Transverse colon (tissue), 4 donors: ENCODE measurements around the gene NEK1.

Source experiments
- EP300 ChIP-seq: sonication (generic); formaldehyde crosslinking; IDR thresholded peaks from one replicate; pipeline ENCODE4 v1.6.1; 2017; ENCODE audit warnings: antibody characterized with exemption, low read depth
- POLR2AphosphoS5 ChIP-seq, 3 donors: sonication (generic); formaldehyde crosslinking; IDR thresholded peaks; one replicate each; pipeline ENCODE4 v1.6.1; 2016; ENCODE audit warnings: antibody characterized with exemption in 3 of 3
- TF ChIP-seq, protein P1 (sequence below), 5 experiments: fragments of 200-600 bp in 3 of 5; fragments of 450-650 bp in 2 of 5; sonication (generic) in 3 of 5; IDR thresholded peaks; 1 replicate in 2 of 5; 2 replicates in 3 of 5; pipeline ENCODE4 v1.5.1; 2016 to 2017; ENCODE audit warnings: antibody characterized with exemption in 5 of 5, inconsistent platforms in 3 of 5, mild to moderate bottlenecking in 2 of 5, moderate library complexity in 1 of 5

- TF ChIP-seq, protein P1, sequence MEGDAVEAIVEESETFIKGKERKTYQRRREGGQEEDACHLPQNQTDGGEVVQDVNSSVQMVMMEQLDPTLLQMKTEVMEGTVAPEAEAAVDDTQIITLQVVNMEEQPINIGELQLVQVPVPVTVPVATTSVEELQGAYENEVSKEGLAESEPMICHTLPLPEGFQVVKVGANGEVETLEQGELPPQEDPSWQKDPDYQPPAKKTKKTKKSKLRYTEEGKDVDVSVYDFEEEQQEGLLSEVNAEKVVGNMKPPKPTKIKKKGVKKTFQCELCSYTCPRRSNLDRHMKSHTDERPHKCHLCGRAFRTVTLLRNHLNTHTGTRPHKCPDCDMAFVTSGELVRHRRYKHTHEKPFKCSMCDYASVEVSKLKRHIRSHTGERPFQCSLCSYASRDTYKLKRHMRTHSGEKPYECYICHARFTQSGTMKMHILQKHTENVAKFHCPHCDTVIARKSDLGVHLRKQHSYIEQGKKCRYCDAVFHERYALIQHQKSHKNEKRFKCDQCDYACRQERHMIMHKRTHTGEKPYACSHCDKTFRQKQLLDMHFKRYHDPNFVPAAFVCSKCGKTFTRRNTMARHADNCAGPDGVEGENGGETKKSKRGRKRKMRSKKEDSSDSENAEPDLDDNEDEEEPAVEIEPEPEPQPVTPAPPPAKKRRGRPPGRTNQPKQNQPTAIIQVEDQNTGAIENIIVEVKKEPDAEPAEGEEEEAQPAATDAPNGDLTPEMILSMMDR (IDR thresholded peaks at IDR 0.05) = no peak
- TF ChIP-seq POLR2AphosphoS5 (IDR thresholded peaks at IDR 0.05) (no peak), EP300 (no peak)
These were observed 44.5 kb downstream of the NEK1 start for GRCh38 chr4:169567916-169568315.
